HG03025 (cell line): ENCODE measurements around the gene TNFRSF18.

Experiments
- ATAC-seq: cut with Tn5 transposase; IDR thresholded peaks from one replicate; pipeline ENCODE4 v1.9.1; 2021; ENCODE audit warnings: mild to moderate bottlenecking, moderate library complexity; ENCODE audit not compliant: unreplicated experiment, low FRiP score

The TNFRSF18 gene

DNA sequence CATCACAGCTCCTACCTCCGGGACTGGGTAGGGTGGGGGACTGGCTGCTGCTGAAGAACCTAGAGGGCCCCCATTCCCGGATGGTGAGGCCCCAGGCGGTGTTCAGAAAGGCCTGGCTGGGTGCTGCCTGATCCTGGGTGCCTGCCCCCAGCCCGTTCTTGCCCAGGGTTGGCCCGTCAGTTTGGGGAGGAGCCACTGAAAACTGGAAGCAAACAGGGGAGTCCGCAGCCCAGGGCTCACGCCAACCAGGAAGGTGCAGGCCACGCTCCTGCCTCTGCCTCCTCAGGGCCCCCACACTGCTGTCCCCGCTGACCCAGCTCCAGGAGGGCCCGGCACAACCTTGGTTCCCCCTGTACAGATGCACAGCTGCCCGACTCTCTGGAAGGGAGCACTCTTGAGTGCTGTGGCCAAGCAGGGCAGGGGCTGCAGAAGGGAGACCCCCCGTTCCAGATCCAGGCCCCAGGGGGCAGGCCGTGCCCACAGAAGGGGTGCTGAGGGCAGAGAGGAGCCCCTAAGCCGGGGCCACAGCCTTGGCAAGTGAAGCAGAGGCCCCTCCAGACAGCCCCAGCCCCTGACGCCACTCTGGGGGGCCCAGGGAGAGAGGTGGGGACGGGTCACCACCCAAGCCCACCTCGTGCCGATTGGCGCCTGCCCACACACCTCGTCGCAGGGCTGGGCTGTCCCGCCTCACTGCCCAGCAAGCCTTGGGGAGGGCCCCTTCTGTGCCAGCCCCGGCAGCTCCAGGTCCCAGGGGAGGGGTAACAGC, 34.6 kb upstream of the TNFRSF18 start:
- no peak for ATAC-seq

DNA sequence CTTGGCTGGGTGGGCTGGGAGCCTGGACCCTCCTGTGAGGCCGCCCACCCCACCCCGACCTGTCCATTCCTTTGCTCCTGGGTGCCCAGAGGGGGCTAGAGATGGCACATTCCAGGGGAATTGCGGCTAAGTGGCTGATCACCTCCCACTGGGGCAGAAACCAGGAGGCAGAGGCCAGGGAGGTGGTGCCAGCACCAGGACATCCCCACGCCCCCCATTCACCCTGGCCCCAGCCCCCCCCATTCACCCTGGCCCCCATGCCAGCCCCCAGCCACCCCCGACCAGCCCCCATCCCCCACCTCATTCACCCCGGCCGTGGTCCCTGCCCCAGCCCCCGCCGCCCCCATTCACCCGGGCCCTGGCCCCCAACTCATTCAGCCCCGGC, 33.9 kb upstream of the TNFRSF18 start:
- ATAC-seq: no peak

DNA sequence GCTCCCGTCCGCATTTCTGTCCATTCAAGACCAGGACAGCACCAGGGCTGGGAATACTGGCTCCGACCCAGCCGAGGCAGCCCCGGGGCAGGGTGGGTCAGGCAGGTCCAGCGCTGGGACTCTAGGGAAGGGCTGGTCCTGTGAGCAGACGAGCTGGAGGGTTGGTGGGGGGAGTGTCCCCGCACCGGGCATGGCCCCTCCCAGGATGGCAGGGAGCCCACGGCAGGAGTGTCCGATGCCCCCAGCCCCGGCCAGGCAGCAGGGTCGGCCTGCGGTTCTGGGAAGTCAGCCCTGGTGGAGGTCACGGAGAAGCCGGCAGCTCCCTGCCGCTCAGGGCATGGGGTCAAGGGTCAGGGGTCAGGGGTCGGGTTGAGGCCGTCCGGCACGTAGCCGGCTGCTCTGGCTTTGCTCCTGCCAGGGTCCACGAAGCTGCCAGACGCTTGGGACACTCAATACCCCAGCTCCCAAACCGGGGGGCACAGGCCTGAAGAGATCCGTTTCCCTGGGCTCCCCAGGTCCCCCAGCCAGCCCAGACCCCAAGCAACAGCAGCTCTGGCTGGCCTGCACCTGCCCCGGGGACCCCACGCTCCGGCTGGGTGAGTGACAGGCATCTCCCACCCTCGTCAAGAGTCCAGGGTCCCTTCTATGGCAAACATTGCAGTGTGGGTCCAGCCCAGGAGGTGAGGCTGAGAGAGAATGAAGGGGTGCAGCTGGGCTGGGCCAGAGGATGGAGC, 33.4 kb upstream of the TNFRSF18 start:
- ATAC-seq: no peak

GRCh38 chr1:1239227-1239613, 32.8 kb upstream of the TNFRSF18 start:
- ATAC-seq: no peak

DNA sequence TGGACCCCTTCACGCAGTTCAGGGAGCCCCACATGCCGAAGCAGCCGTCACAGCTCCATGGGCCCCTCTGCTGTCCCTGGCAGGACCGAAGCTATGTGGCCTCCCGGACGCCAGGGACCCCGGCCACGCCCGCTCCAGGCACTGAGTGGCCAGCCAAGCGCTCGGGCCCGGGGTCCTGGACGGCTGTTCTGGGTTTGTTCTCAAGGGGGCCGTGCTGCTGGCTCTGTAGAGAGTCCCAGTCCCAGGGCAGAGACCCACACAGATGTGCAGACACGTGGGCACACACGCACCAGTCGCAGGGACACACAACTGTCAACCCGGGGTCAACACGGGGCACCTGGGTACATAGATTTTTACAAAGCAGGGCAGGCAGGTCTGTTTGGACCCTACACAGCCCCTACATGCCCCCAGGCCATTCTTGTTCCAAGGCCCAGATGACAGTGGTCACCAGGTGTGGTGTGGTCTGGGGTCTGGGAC, 32.3 kb upstream of the TNFRSF18 start:
- no peak for ATAC-seq

GRCh38 chr1:1237874-1238701, 31.7 kb upstream of the TNFRSF18 start:
- no peak for ATAC-seq

DNA sequence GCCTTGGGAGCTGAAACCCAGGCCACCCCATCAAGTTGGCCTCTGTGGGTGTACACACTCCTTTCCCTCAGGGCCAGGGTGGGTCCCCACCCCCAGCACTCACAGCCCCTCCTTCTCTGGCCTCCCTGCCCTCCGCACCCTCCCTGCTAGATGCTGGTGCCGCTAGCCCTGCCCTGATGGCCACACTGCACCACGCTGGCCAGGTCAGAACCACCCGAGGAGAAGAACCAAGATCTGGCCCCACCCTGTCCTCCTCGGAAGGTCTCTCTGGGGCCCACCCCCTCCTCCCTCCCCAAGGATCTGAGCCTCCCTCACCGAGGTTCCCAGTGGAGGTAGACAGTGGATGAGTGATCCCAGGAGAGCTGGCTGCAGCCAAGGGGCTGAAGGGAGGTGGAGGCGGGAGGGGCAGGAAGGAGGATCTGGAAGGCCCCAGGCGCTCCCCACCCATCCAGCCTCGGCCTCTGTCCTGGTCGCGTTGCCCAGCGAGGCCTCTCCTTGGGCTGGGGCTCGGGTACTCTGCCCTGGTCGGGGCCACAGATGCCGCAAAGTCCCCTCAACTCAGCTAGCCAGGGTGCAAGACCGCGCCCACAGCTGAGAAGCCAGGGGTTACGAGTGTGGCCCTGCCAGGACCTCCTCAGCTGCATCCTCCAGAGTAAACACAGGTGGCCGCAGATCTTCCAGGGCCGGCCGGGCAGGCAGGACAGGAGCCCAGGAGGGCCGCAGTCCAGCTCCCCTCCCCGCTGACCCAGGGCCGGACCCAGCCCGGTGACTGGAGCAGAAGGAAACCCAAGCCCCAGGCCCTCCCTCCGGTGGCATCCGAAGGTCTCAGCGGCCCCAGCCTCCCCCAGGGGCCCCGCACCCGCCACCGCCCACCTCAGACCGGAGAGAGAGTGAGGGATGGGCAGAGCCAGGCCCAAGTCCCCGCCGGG, 30.8 kb upstream of the TNFRSF18 start:
- ATAC-seq: no peak

GRCh38 chr1:1236176-1236763, 29.9 kb upstream of the TNFRSF18 start:
- ATAC-seq: no peak

- no peak for ATAC-seq
Observed at GRCh38 chr1:1235016-1235744, 28.8 kb upstream of the TNFRSF18 start.

GRCh38 chr1:1234180-1234808, 27.9 kb upstream of the TNFRSF18 start:
- ATAC-seq: no peak

DNA sequence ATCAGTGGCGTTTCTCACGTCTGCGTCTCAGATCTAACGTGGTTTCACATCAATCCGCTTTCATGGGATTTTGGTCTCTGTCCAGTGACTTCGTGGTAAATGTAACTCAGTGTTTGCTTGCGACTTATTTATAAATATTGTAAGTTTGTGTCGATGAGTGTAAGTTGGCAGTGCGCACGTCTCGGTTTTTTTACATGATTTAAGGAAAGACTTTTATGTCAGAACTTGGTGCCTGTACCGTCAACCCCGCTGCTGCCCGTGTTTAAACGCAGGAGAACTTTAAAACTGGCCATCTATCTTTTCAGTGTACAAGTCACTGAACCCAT, 27.1 kb upstream of the TNFRSF18 start:
- no peak for ATAC-seq

- ATAC-seq: no peak
Observed at GRCh38 chr1:1232796-1233566, 26.6 kb upstream of the TNFRSF18 start.

- ATAC-seq: peak; percentile 1
Observed at GRCh38 chr1:1232208-1232795, 25.9 kb upstream of the TNFRSF18 start, which contains the start of gene B3GALT6. TSS of gene B3GALT6 (plus strand) at chr1:1232237. CDS start at chr1:1232279, 42 bp downstream.

DNA sequence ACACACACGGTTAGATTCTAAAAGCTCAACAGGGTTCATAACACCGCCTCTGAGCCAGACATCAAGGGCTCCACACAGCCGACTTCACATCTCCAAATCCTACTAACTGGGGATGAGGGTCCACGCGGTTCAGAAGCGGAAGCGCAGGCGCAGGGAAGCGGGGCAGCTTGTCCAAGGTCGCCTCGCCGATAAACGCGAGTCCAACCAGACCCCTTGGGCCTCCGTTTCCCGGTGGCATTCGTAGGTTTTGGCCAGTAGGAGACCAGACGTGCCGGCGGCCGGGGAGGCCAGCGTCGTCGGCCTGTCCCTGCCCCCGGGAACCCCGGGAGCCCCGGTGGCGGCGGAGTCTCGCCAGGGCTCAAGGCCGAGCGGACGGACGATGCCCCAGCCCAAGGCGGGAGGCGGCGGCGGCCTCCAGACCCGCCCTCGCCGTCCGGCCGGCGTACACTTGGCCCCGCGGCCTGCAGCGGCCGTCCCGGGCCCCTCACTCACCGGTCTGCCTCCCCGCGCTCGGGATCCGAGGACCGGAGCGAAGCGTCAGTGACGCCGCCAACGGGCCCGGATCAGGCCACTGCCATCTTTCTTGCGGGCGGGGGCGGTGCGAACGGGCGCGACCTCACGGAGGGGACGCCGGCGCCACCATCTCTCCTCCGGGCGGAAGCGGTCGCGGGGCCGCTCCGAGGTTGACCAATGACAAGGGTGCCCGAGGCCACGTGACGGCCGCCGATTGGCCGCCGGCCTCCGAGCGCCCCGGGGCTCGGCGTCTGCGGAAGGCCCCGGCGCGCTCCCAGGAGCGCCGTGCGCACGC, 25.2 kb upstream of the TNFRSF18 start, which contains the start of gene SDF4:
TSS of gene SDF4 (minus strand) at position 602 of the 808 bp plus-strand sequence. CDS start 3,229 bp downstream, outside the sequence.
- peak; percentile 70 for ATAC-seq

- no peak for ATAC-seq
Observed at GRCh38 chr1:1230656-1231399, 24.4 kb upstream of the TNFRSF18 start.

DNA sequence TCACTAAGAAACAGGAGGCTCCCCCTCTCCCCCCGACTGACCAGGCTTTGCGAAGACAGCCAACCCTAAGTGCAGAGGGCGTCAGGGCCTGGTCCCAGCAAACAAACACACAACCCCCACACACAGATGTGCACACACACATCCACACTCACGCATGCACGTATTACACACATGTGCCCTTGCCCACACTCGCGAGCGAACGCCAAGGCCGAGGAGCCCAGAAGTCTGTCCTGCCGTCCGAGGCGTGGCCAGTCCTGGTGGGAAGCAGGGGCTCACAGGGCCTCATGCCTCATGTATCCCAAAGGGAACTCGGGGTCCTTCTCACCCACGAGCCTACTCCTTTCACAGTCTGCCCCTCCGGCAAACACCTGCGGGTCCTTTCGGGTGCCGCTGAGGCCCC, 23.4 kb upstream of the TNFRSF18 start:
- no peak for ATAC-seq
